K562 (cell line): Measurements from ENCODE around the gene SAE1. TPM values are rescaled to one million over a fixed set of nuclear protein-coding genes. Genes with fewer than 3 reads are reported as not detected.
A peak's percentile ranks its signal among the peaks of the same experiment; 100 is the strongest.

ENCODE experiments used
- ARID1B ChIP-seq: fragments of 450-650 bp; IDR thresholded peaks from 2 replicates; pipeline ENCODE4 v1.6.1; 2016; ENCODE audit warnings: antibody characterized with exemption, mild to moderate bottlenecking, inconsistent platforms
- BRD9 ChIP-seq: fragments of 450-650 bp; IDR thresholded peaks from 2 replicates; pipeline ENCODE4 v1.6.1; 2018; ENCODE audit warnings: low read depth; ENCODE audit not compliant: partially characterized antibody
- CBX2 ChIP-seq: fragments of 200-600 bp; sonication (generic); IDR thresholded peaks from one replicate; pipeline ENCODE4 v1.6.1; 2012; ENCODE audit warnings: mild to moderate bottlenecking, low read length, inconsistent platforms; ENCODE audit not compliant: insufficient read depth, poor library complexity, severe bottlenecking
- CREBBP ChIP-seq: IDR thresholded peaks from one replicate; pipeline ENCODE4 v1.6.1; 2012; ENCODE audit warnings: low read depth, mild to moderate bottlenecking, control low read depth, inconsistent platforms, low read length
- KLF6 ChIP-seq: fragments of 250-450 bp; sonication (Bioruptor Pico); IDR thresholded peaks from 2 replicates; pipeline ENCODE4 v1.4.0; 2020; ENCODE audit warnings: mild to moderate bottlenecking, moderate library complexity, borderline replicate concordance
- LCOR ChIP-seq: sonication (generic); formaldehyde crosslinking; IDR thresholded peaks from 2 replicates; pipeline ENCODE4 v1.8.0; 2022; ENCODE audit warnings: mild to moderate bottlenecking, missing genetic modification reagents
- RAD21 ChIP-seq, 2 experiments: fragments of 250-450 bp in 1 of 2; fragments of 450-650 bp in 1 of 2; sonication (Bioruptor Pico) in 1 of 2; formaldehyde crosslinking in 1 of 2; IDR thresholded peaks in 1 of 2; conservative IDR thresholded peaks in 1 of 2; 2 replicates each; pipeline versions ENCODE4 v1.4.0 to v1.8.0; 2020 to 2022; ENCODE audit warnings: mild to moderate bottlenecking in 2 of 2, moderate library complexity in 1 of 2
- SMARCE1 ChIP-seq: fragments of 450-650 bp; IDR thresholded peaks from 2 replicates; pipeline ENCODE4 v1.7.1; 2016; ENCODE audit warnings: mild to moderate bottlenecking
- YBX1 ChIP-seq: fragments of 450-650 bp; IDR thresholded peaks from 2 replicates; pipeline ENCODE4 v1.7.1; 2016; ENCODE audit warnings: mild to moderate bottlenecking
- ZC3H4 ChIP-seq: sonication (generic); formaldehyde crosslinking; IDR thresholded peaks from 2 replicates; pipeline ENCODE4 v1.9.0; 2021; ENCODE audit warnings: missing genetic modification reagents, borderline replicate concordance
- ZNF707 ChIP-seq: fragments of 250-450 bp; sonication (Bioruptor Pico); conservative IDR thresholded peaks from 2 replicates; pipeline ENCODE4 v1.8.0; 2022; ENCODE audit warnings: inconsistent platforms, mild to moderate bottlenecking, moderate library complexity
- ZNF77 ChIP-seq: fragments of 250-450 bp; sonication (Bioruptor Pico); IDR thresholded peaks from 2 replicates; pipeline ENCODE4 v1.5.0; 2020
- ZNF830 ChIP-seq: fragments of 250-450 bp; sonication (Bioruptor Pico); IDR thresholded peaks from 2 replicates; pipeline ENCODE4 v1.5.0; 2021; ENCODE audit warnings: mild to moderate bottlenecking
- polyA plus RNA-seq, 8 experiments: library from polyadenylated mRNA; depleted of rRNA in 4 of 8; stranded (reverse) in 5 of 8; unstranded in 3 of 8; fragments of >200 nt; fragmentation: Nextera tagmentation in 2 of 8; fragmentation: Illumina TruSeq in 1 of 8; extraction: Ambion mirVana in 2 of 8; extraction: Trizol in 1 of 8; gene quantifications; 2 replicates each; pipeline versions ENCODE4 v1.2.1 to v1.2.3, GENCODE V29; 2011 to 2014; ENCODE audit warnings: inconsistent platforms in 1 of 8, missing spikeins in 1 of 8
- total RNA-seq, 7 experiments: library from RNA; depleted of rRNA in 6 of 7; stranded (reverse); fragments of >200 nt in 6 of 7; fragmentation: Illumina TruSeq in 2 of 7; extraction: Trizol in 2 of 7; gene quantifications; 2 replicates each; pipeline versions ENCODE4 v1.2.1 to v1.2.3, GENCODE V29; 2011 to 2021; ENCODE audit warnings: low replicate concordance in 1 of 7
- TF ChIP-seq, protein P1 (sequence below): fragments of 250-450 bp; sonication (Bioruptor Pico); IDR thresholded peaks from 2 replicates; pipeline ENCODE4 v1.4.0; 2020; ENCODE audit warnings: mild to moderate bottlenecking, moderate library complexity
- TF ChIP-seq, protein P2 (sequence below): sonication (generic); formaldehyde crosslinking; IDR thresholded peaks from 2 replicates; pipeline ENCODE4 v1.9.0; 2022; ENCODE audit warnings: mild to moderate bottlenecking, missing genetic modification reagents
- TF ChIP-seq, protein P3 (sequence below): fragments of 250-450 bp; sonication (Bioruptor Pico); IDR thresholded peaks from 2 replicates; pipeline ENCODE4 v1.5.1; 2021; ENCODE audit warnings: mild to moderate bottlenecking
- TF ChIP-seq, protein P4 (sequence below): fragments of 450-650 bp; IDR thresholded peaks from 2 replicates; pipeline ENCODE4 v1.6.1; 2016
- TF ChIP-seq, protein P5 (sequence below): sonication (generic); formaldehyde crosslinking; IDR thresholded peaks from 2 replicates; pipeline ENCODE4 v1.8.0; 2022; ENCODE audit warnings: missing genetic modification reagents, mild to moderate bottlenecking, borderline replicate concordance

SAE1 gene
- total and polyA plus RNA-seq, 9 of the 15 experiments (the other 6 are each of a cell fraction or from before 2014, with no cell fraction given) = 82.8 to 299 (median 217) TPM

DNA sequence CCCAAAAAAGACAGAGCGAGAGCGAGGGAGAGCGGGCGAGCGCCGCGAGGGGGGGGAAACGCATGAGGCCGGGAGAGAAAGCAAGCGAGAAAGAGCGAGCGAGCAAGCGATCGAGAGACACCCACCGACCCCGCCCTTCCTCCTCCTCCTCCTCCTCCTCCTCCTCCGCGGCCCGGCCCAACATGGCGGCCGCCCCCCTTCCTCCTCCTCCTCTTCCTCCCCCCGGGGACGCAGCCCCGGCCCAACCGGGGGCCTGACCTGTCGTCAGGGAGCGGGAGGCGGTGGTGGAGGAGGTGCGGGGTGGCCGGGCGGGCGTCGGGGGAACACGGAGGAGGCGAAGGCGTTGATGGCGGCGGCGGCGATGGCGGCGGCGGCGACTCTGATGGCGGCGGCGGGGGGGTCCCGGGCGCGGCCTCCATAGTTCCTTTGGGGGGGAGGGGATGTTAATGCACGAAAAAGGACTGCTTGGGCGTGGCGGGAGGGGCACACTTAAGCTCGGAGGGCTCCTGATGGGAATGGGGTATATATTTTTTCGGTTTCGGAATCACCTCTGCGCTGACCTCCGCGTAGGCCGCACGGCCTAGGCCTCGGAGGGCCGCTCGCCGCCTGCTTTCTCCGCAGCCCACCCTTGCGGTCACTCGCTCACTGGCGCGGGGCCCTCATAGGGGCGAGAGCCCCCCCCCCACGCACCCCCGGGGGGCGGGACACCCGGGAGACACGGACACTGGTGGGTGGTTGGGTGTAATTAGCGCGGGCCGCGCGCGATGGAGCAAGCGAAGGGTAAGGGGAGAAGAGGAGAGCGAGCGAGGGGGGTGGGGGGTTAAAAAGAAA lies 18.3 kb upstream of the SAE1 start (continued):
- TF ChIP-seq, protein P1, sequence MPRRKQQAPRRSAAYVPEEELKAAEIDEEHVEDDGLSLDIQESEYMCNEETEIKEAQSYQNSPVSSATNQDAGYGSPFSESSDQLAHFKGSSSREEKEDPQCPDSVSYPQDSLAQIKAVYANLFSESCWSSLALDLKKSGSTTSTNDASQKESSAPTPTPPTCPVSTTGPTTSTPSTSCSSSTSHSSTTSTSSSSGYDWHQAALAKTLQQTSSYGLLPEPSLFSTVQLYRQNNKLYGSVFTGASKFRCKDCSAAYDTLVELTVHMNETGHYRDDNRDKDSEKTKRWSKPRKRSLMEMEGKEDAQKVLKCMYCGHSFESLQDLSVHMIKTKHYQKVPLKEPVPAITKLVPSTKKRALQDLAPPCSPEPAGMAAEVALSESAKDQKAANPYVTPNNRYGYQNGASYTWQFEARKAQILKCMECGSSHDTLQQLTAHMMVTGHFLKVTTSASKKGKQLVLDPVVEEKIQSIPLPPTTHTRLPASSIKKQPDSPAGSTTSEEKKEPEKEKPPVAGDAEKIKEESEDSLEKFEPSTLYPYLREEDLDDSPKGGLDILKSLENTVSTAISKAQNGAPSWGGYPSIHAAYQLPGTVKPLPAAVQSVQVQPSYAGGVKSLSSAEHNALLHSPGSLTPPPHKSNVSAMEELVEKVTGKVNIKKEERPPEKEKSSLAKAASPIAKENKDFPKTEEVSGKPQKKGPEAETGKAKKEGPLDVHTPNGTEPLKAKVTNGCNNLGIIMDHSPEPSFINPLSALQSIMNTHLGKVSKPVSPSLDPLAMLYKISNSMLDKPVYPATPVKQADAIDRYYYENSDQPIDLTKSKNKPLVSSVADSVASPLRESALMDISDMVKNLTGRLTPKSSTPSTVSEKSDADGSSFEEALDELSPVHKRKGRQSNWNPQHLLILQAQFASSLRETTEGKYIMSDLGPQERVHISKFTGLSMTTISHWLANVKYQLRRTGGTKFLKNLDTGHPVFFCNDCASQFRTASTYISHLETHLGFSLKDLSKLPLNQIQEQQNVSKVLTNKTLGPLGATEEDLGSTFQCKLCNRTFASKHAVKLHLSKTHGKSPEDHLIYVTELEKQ (CRISPR knock-in tag) = no peak
- TF ChIP-seq RAD21 (CRISPR knock-in tag; conservative IDR thresholded peaks at IDR 0.05 in 1 of 2, IDR thresholded peaks at IDR 0.05 in 1 of 2) (0 out of 4 replicates have a peak, but pooled peaks of 1 of the 2 experiments have one; percentile 6), ZNF830 (CRISPR knock-in tag) (no peak), KLF6 (CRISPR knock-in tag) (peak; percentile 80; the same call in 1 of the 2 replicates), ARID1B (peak; percentile 9; the same call in 1 of the 2 replicates), ZC3H4 (peak; percentile 94), SMARCE1 (no peak; the same call in 1 of the 2 replicates), ZNF707 (peak; percentile 59; the same call in 1 of the 2 replicates), LCOR (CRISPR knock-in tag) (peak; percentile 69; the same call in 1 of the 2 replicates), YBX1 (no peak), BRD9 (peak; percentile 90), CBX2 (no peak), CREBBP (no peak), ZNF77 (CRISPR knock-in tag) (no peak)
- TF ChIP-seq, protein P2, sequence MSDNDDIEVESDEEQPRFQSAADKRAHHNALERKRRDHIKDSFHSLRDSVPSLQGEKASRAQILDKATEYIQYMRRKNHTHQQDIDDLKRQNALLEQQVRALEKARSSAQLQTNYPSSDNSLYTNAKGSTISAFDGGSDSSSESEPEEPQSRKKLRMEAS (CRISPR knock-in tag) = peak; percentile 84
- TF ChIP-seq, protein P3, sequence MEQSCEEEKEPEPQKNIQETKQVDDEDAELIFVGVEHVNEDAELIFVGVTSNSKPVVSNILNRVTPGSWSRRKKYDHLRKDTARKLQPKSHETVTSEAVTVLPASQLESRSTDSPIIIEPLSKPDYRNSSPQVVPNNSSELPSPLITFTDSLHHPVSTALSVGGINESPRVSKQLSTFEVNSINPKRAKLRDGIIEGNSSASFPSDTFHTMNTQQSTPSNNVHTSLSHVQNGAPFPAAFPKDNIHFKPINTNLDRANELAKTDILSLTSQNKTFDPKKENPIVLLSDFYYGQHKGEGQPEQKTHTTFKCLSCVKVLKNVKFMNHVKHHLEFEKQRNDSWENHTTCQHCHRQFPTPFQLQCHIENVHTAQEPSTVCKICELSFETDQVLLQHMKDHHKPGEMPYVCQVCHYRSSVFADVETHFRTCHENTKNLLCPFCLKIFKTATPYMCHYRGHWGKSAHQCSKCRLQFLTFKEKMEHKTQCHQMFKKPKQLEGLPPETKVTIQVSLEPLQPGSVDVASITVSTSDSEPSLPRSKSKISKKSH (CRISPR knock-in tag) = no peak
- TF ChIP-seq, protein P4, sequence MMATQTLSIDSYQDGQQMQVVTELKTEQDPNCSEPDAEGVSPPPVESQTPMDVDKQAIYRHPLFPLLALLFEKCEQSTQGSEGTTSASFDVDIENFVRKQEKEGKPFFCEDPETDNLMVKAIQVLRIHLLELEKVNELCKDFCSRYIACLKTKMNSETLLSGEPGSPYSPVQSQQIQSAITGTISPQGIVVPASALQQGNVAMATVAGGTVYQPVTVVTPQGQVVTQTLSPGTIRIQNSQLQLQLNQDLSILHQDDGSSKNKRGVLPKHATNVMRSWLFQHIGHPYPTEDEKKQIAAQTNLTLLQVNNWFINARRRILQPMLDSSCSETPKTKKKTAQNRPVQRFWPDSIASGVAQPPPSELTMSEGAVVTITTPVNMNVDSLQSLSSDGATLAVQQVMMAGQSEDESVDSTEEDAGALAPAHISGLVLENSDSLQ = peak; percentile 15; the same call in 1 of the 2 replicates
- TF ChIP-seq, protein P5, sequence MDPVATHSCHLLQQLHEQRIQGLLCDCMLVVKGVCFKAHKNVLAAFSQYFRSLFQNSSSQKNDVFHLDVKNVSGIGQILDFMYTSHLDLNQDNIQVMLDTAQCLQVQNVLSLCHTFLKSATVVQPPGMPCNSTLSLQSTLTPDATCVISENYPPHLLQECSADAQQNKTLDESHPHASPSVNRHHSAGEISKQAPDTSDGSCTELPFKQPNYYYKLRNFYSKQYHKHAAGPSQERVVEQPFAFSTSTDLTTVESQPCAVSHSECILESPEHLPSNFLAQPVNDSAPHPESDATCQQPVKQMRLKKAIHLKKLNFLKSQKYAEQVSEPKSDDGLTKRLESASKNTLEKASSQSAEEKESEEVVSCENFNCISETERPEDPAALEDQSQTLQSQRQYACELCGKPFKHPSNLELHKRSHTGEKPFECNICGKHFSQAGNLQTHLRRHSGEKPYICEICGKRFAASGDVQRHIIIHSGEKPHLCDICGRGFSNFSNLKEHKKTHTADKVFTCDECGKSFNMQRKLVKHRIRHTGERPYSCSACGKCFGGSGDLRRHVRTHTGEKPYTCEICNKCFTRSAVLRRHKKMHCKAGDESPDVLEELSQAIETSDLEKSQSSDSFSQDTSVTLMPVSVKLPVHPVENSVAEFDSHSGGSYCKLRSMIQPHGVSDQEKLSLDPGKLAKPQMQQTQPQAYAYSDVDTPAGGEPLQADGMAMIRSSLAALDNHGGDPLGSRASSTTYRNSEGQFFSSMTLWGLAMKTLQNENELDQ (CRISPR knock-in tag) = peak; percentile 77; the same call in 1 of the 2 replicates
